ENCODE data around the gene FAIM. TPM values are rescaled to one million over a fixed set of nuclear protein-coding genes. Genes with fewer than 3 reads are reported as not detected.

FAIM gene
- total and polyA plus RNA-seq, 9 donors: 7.2 to 27.5 (median 9.8) TPM

Other genes starting within 250 kb of the FAIM start
- gene ESYT3, start 174.2 kb upstream of the FAIM start, total RNA-seq: 1 to 10 TPM in 3 of 7 donors, under 1 TPM in 4; 0.48 to 2.0 (median 0.83) TPM
- gene ESYT3, start 174.2 kb upstream of the FAIM start, polyA plus RNA-seq: under 1 TPM; 0.53 to 0.70 TPM
- 100 to 1,000 TPM in 1 of 7 donors, 10 to 100 TPM in 6; 49.1 to 101 (median 68.1) TPM for gene CEP70, start 14.5 kb upstream of the FAIM start, total RNA-seq
- 10 to 100 TPM; 12.4 to 15.5 TPM for gene CEP70, start 14.5 kb upstream of the FAIM start, polyA plus RNA-seq
- 10 to 100 TPM; 14.4 to 27.1 (median 21.0) TPM for gene PIK3CB, start 226.2 kb downstream of the FAIM start, total RNA-seq
- 10 to 100 TPM; 10.6 to 15.6 TPM for gene PIK3CB, start 226.2 kb downstream of the FAIM start, polyA plus RNA-seq

All from ovary (tissue), 9 donors.